ENCODE data around the gene CNTNAP2.

The CNTNAP2 gene

DNA sequence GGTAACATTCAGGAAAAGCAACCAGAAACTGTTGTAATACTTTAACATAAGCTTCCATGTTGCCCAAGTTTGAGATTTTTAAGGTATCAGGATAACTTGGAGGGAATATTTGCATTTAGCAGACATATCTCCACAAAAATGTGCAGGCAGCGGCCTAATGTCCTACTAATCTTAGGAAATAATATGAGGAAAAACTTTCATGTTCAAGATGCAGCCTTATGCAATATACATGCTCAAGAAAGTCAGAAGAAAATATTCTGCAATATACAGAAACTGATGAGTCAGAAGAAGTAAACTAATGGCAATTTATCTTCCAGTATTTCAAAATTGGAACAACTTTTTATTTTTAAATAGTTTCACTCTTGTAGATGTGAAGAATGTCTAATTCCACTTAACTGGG lies 2010.8 kb downstream of the CNTNAP2 start:
- FAIRE-seq = no peak

DNA sequence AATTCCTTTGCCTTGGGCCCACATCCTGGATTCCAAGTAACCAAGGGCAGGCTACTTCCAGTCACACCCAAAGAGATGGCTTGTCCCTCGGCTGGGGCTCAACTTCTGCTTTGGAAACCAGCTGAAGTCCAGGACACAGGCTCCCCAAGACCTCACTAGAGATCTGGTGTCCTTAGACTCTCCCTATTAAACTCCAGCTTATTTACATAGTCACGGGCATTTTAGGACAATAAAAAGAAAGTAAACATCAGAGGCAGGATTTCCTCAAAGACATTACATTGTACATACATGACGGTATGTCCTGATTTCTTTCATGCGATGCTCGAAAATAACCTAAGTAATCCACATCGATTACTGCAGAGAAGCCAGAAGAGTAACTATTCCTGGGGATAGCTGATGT lies 2012.4 kb downstream of the CNTNAP2 start:
- FAIRE-seq = no peak

DNA sequence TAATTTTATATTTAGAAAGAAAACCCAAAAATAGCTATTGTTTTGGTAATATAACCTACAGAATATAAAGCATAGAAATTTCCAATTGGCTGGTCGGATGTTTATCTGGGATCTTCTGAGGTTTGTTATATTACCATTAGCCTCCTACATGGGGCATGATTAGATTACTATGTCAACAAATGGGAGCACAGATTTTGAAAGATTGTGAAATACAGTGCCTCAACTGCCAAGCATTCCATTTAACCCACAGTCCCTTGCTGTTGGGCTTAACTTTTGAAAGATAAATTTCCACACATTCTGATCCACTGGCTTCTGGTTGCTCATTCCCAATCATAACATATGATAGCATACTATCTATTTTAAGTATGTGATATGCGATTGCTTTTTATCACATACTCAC lies 2018.5 kb downstream of the CNTNAP2 start:
- no peak for FAIRE-seq

DNA sequence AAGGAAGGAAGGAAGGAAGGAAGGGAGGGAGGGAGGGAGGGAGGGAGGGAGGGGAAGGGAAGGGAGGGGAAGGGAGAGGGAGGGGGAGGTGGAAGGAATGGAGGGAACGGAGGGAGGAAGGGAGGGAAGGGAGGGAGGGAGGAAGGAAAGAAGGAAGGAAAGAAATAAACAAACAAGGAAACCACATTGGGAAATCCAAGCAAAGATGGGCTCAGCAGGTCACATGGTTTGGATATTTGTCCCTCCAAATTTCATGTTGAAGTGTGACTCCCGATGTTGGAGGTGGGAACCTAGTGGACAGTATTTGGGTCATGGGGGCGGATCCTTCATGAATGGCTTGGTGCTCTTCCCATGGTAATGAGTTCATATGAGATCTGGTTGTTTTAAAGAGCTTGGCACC lies 2019.4 kb downstream of the CNTNAP2 start:
- FAIRE-seq = no peak

GRCh38 chr7:148142660-148143248 lies 2026.2 kb downstream of the CNTNAP2 start:
- no peak for FAIRE-seq

DNA sequence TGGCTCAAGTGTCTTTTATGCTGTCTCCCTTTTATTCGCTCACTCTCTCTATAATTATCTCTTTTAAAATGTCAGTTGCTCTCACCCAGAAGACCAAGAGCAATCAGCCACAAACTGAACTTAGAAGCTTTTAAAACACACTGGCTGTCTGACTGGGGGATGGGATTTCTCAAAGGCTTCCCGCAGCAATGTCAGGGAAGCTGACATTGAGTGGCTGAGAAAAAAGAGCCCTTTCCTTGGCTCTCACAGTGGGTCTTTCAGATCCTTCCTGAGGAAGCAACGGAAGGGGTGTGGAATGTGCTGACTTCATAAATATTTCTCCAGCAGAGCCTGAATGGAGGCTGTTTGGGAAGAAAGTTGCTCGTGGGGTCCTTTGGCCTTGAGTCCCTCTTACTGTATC lies 2028.2 kb downstream of the CNTNAP2 start:
- no peak for FAIRE-seq

DNA sequence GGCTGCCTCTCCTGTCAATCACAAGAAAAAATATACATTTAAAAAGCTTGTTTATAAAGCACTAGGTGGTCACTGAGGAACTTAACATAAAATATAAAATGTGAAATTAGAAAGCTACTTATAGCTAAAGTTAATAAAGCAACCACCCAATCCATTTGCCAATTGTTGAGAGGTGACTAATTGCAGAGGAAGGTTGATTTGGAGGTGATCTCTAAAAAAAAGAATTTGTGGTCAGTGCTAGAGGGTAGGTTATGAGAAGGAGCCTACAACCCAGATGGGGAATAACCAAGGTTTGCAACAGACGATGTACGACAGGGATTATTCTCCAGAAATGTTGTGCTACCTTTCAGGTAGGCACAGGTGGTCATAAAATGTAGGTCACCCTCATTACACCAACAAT lies 2029.7 kb downstream of the CNTNAP2 start:
- no peak for FAIRE-seq

GRCh38 chr7:148147438-148147837 lies 2030.8 kb downstream of the CNTNAP2 start:
- no peak for FAIRE-seq

GRCh38 chr7:148148456-148148855 lies 2031.9 kb downstream of the CNTNAP2 start:
- FAIRE-seq = no peak

- no peak for FAIRE-seq
These were observed 2033.1 kb downstream of the CNTNAP2 start for GRCh38 chr7:148149730-148150129.

DNA sequence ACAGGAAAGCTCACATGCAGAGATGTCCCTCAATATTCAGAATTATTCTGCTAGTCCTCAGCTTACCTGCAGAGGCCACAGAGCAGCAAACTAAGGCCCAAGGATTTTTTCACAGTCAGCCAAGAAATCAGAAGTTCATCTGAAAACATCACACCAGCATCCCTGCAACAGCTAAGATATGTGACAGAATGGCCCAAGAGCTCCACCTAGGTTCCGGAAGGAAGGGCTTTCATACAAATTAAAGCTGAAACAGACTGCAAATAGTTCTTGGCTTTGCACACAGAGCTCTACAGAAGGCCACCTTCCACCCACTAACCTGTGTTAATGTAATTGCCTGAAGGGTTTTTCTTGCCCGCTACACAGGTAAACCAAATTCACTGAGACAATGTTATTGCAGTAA lies 2035.2 kb downstream of the CNTNAP2 start:
- no peak for FAIRE-seq

DNA sequence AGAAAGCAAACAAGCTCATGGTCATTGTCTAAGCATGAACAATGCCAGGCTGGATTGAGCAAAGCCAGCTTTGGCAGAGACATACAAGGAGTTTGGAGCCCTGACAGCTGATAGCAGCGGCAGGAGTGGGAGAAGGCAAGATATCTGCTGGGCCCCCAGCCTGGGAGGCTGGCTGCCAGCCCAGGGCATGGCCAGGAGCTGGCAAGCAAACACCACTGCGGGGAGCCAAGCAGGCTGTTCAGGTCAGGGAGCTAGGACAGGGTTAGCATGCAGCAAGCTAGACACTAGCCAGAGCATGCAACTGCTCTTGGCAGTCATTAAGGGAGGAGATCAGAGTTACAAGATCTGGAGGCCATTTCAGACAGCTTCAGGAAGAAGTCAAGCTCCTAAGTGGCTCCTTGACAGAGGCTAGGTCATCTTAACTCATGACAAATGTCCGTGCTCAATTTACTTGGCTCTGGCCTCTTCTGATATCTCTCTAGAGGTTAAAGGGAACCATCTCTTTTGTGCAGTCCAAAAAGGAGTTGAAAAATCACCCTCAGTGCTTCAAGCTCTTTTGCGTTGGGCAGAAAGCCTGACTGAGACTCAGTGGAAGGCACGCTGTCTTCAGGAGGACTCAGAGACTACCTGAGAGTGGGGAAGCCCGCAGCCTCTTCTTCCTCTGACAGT lies 2037.1 kb downstream of the CNTNAP2 start:
- no peak for FAIRE-seq

DNA sequence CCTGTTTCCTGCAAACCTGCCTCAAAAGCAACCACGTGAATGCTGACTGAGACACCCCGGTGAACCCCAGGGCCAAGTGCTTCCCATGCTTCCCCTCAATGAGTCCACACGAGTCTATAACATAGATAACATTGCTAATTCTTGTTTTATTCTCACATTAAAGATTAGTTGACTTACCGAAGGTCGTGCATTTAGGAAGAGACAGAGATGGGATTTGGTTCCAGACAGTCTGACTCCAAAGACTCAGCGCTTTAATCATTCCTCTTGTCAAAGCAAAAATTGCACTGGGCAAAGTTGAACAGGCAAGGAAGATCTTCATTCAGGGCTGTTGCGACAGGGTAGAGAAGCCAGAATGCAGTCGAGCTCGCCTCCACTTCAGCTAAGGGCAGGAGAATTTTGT lies 2038.4 kb downstream of the CNTNAP2 start:
- FAIRE-seq = no peak

- no peak for FAIRE-seq
These were observed 2039.2 kb downstream of the CNTNAP2 start for GRCh38 chr7:148155826-148156225.

DNA sequence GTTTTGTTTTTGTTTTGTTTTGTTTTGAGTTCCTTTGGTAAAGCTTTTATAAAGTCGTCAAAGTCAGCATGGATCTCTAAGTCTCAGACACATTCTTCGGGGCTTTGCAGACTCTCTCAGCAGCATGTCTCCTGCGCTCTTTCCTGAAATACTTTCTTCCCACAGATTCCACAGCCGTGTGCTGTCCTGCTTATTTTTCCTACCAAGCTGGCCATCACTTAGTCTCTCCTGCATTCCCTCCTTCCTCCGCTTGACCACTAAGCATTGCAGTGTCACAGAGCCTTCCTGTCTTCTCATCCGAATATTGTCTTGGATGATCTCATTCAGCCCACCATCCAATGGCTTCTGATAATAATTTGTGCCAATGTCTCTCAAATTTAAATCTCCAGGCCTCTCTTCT lies 2039.6 kb downstream of the CNTNAP2 start:
- no peak for FAIRE-seq

DNA sequence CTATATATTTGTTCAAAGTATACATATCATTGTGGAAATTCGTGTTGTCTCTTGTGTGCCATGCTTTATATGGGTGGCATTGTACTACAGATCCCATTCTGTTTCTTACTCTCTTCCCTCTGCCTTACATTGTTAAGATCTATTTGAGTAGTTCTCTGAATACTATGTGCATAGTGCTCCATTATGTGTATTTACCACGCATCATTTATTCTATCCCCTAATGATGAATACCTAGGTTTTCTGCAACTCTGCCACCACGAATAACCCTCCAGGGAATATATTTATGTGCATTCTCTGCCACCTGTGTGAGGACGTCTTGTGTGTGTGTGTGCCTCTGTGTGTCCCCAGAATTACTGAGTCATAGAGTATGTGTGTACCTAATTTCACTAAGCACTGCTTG lies 2042.7 kb downstream of the CNTNAP2 start:
- FAIRE-seq = no peak

DNA sequence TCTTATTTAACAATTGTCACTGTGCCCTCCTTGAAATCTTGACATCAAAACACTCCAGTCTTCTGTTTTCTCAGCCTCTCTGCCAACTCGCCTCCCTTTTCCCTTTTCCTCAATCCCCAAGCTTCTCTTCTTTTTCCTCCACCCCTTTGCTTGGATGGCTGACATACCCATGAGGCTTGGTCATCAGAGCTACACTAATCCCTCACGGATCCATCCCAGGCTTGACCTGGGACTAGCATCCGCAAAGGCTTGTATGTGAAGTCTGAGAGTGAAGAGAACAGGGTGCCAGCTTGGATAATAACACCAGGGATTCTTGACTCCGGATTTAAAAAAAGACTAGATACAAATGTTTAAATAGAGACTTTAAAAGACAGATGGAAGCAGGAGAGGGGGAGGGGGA lies 2045.2 kb downstream of the CNTNAP2 start:
- FAIRE-seq = no peak

- FAIRE-seq = no peak
These were observed 2046.2 kb downstream of the CNTNAP2 start for GRCh38 chr7:148162808-148163207.

GRCh38 chr7:148163246-148163645 lies 2046.6 kb downstream of the CNTNAP2 start:
- no peak for FAIRE-seq

DNA sequence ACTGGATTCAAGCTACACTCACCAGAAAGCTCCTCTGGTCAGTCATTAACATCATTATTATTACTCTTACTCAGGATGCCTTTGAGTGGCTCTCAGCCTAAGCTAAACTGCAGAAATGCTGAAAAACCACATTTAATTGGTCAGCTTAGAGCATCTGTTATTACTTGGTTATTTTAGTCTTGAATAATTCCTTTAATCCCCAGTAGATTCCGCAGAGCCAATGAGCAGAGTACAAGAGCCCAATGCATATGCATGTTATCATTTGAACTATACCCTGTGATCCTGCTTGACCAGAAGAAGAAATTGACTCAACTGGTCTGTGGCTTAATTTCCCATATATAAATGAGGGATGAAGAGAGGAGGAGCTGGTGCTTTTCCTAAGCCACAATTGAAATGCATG lies 2056.3 kb downstream of the CNTNAP2 start:
- FAIRE-seq = no peak

GRCh38 chr7:148173369-148173768 lies 2056.8 kb downstream of the CNTNAP2 start:
- FAIRE-seq = no peak

- FAIRE-seq = no peak
These were observed 2057.8 kb downstream of the CNTNAP2 start for GRCh38 chr7:148174376-148174775.

- FAIRE-seq = no peak
These were observed 2058.9 kb downstream of the CNTNAP2 start for GRCh38 chr7:148175512-148175911.

GRCh38 chr7:148177972-148178371 lies 2061.4 kb downstream of the CNTNAP2 start:
- no peak for FAIRE-seq

GRCh38 chr7:148180075-148180474 lies 2063.5 kb downstream of the CNTNAP2 start:
- FAIRE-seq = no peak
